Peyer's patch (tissue), 4 donors: ENCODE data around the gene A1BG. TPM values are rescaled to one million over a fixed set of nuclear protein-coding genes. Genes with fewer than 3 reads are reported as not detected.
A peak's percentile ranks its signal among the peaks of the same experiment; 100 is the strongest.

Source experiments
- DNase-seq, 3 donors: peaks; one replicate each; pipeline ENCODE4 v3.0.0-alpha.2; 2017 to 2019
- H3K27ac ChIP-seq, 4 donors: fragments of 200-600 bp; sonication (generic); one replicate each; pipeline ENCODE4 v1.5.1; 2016 to 2019
- H3K27me3 ChIP-seq, 2 donors: fragments of 200-600 bp; sonication (generic); one replicate each; pipeline ENCODE4 v1.5.1; 2019
- H3K36me3 ChIP-seq, 3 donors: fragments of 200-600 bp; sonication (generic); one replicate each; pipeline ENCODE4 v1.5.1; 2016 to 2019
- H3K4me1 ChIP-seq, 4 donors: fragments of 200-600 bp; sonication (generic); one replicate each; pipeline ENCODE4 v1.5.1; 2016 to 2019
- H3K4me3 ChIP-seq, 4 donors: fragments of 200-600 bp; sonication (generic); 1 replicate in 3 of 4; 2 replicates in 1 of 4; pipeline ENCODE4 v1.5.1; 2016 to 2019; ENCODE audit warnings: mild to moderate bottlenecking in 1 of 4
- H3K9me3 ChIP-seq, 4 donors: fragments of 200-600 bp; sonication (generic); one replicate each; pipeline ENCODE4 v1.5.1; 2016 to 2019; ENCODE audit warnings: mild to moderate bottlenecking in 1 of 4
- CTCF ChIP-seq, 6 experiments: fragments of 450-650 bp in 4 of 6; fragments of 200-600 bp in 2 of 6; sonication (generic) in 1 of 6; IDR thresholded peaks; one replicate each; pipeline ENCODE4 v1.5.1; 2017 to 2019; ENCODE audit warnings: antibody characterized with exemption in 6 of 6, mild to moderate bottlenecking in 3 of 6, moderate library complexity in 1 of 6
- POLR2A ChIP-seq, 2 donors: fragments of 450-650 bp; IDR thresholded peaks; one replicate each; pipeline ENCODE4 v1.5.1; 2017; ENCODE audit warnings: antibody characterized with exemption in 2 of 2, mild to moderate bottlenecking in 2 of 2, moderate library complexity in 2 of 2
- total RNA-seq, 4 donors: library from RNA; depleted of rRNA; stranded (reverse); fragments of >200 nt; gene quantifications; one replicate each; pipeline ENCODE4 v1.1.0, GENCODE V29; 2016

Gene A1BG
- total RNA-seq, 4 donors from 2014 or later, result 5.4 to 26.4 (median 8.3) TPM; not detected in 1

DNA sequence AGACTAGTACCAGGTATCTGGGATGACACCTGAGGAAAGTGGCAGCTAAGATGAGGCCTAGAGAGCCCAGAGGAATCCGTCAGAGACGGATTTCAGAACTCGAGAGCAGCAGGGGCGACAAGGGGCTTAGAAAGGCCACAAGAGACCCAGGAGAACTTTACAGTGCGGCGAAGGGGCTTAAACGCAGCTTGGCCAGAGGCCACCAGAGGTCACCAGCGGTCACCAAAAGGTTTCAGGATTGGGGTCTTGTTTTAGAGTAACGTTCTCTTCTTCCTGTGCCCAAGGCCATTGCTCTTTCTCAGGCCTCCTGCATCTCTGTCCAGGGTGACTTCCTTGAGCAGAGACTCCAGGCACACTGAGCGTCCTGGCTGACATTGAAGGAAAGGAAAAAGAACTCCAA lies 24.3 kb downstream of the A1BG start:
- Histone ChIP-seq H3K4me3 (no peak overlapping the region), H3K27me3 (no peaks in the 10 kb centered on the region), H3K4me1 (peaks cover 0 to 24% (median 7%) of the 10 kb centered on the region in 4 donors), H3K9me3 (no peaks in the 10 kb centered on the region), H3K27ac (no peak overlapping the region), H3K36me3 (no peaks in the 10 kb centered on the region)
- peak in 1 of 6 experiments; percentile 18 for TF ChIP-seq CTCF (IDR thresholded peaks at IDR 0.05)
- no peak for TF ChIP-seq POLR2A (IDR thresholded peaks at IDR 0.05)
- DNase-seq, result peak in 1 of 3 donors; percentile 24

DNA sequence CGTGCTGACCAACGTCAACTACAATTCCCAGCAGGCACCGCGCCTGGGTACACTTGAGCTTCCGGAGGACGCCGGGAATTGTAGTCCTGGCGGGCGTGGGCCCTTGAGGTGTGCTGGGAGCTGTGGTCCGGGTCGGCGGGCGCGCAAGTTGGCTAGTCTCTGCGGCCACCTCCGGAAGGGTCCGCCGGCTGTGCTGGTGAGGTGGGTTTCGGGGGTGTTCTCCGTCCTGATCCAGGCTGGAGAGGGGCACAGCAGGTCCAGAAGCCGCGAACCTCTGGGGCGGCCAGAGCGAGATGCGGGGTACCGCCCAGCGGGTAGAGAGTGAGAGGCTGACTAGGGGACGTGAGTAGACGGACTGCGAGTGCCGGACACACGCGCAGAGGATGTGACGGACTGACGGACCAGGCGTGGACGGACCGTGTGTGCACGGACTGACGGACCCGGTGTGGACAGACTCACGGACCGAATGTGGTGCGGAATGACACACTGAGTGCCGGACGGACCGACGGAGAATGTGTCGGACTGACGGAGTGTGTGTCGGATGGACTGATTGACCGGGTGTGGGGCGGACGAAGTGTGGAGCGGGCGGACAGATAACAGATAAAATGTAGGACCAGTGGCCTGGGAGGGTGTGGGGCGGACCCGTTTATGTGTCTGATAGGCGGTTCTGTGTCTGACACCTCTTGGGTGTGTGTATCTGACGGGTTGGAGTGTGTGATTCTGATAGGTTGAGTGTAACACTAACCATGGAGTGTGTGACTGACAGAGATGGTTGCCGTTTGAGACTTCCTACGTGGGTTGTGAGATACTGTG lies 26.2 kb downstream of the A1BG start, which contains the start of gene ZSCAN22:
Gene ZSCAN22 (plus strand): TSS at position 81 of the 813 bp plus-strand sequence. CDS start 7,809 bp downstream, outside the sequence.
- Histone ChIP-seq H3K36me3 (no peaks in the 10 kb centered on the region), H3K4me3 (peak within 1 kb of the TSS; percentile 56 to 92 (median 70)), H3K27ac (peak within 1 kb of the TSS; percentile 71 to 94 (median 87)), H3K27me3 (no peaks in the 10 kb centered on the region), H3K9me3 (no peaks in the 10 kb centered on the region), H3K4me1 (peaks cover 0 to 24% (median 7%) of the 10 kb centered on the region in 4 donors)
- DNase-seq, result peak; percentile 97 to 99 (median 98)
- TF ChIP-seq CTCF (IDR thresholded peaks at IDR 0.05) (peak in 1 of 6 experiments; percentile 9), POLR2A (IDR thresholded peaks at IDR 0.05) (peak; percentile 23 to 51)

DNA sequence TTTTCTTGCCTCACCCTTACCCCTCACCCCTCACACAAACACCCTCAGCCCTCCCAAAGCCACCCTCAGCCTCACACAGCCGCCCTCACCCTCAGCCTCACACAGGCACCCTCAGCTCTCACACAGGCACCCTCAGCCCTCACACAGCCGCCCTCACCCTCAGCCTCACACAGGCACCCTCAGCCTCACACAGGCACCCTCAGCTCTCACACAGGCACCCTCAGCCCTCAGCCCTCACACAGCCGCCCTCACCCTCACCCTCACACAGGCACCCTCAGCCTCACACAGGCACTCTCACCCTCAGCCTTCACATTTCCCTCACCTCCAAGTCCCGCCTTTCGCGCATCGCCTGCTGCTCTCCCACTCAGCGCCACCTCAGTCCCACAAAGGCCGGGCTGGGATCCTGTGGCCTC lies 26.8 kb downstream of the A1BG start:
- Histone ChIP-seq H3K27ac (peak overlapping the region; percentile 71 to 94 (median 87)), H3K27me3 (no peaks in the 10 kb centered on the region), H3K4me3 (peak overlapping the region; percentile 56 to 92 (median 70)), H3K4me1 (peaks cover 0 to 24% (median 7%) of the 10 kb centered on the region in 4 donors), H3K36me3 (no peaks in the 10 kb centered on the region), H3K9me3 (no peaks in the 10 kb centered on the region)
- no peak for DNase-seq
- TF ChIP-seq CTCF (IDR thresholded peaks at IDR 0.05), result no peak
- TF ChIP-seq POLR2A (IDR thresholded peaks at IDR 0.05), result no peak

DNA sequence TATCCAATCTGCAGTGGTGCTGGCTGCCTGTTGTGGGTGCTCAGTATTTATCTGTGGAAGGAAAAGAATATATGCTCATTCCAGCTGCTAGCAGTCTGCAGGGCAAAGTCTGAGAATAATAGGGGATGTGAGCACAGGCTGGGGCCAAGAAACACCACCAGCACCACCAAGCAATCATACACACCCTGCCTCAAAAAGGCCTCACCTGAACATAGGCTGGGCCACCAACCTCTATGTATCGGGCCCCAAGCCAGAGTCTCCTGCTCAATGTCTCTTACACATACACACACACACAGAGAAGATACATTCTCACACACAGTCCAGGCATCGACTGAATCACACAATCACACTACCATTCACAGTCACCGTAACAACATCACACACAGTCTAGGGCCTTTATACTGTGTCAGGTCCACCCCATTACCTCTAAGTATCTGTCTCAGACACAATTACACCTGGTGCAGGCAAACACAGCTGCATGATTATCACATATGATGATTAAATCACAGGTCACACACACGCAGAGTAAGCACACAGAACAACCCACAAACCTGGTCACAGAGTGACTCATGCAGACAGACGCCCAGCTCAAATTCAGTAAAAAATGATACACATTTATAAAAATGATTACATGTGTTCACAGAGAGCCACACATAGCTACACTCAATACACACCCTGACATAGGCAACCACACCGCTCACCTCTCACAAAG lies 27.8 kb downstream of the A1BG start:
- Histone ChIP-seq H3K36me3 (no peaks in the 10 kb centered on the region), H3K4me1 (peaks cover 0 to 24% (median 7%) of the 10 kb centered on the region in 4 donors), H3K9me3 (no peaks in the 10 kb centered on the region), H3K27ac (no peak overlapping the region), H3K27me3 (no peaks in the 10 kb centered on the region), H3K4me3 (peak overlapping the region in 1 of 4 donors; percentile 68)
- no peak for DNase-seq
- TF ChIP-seq POLR2A (IDR thresholded peaks at IDR 0.05) (no peak), CTCF (IDR thresholded peaks at IDR 0.05) (no peak)

DNA sequence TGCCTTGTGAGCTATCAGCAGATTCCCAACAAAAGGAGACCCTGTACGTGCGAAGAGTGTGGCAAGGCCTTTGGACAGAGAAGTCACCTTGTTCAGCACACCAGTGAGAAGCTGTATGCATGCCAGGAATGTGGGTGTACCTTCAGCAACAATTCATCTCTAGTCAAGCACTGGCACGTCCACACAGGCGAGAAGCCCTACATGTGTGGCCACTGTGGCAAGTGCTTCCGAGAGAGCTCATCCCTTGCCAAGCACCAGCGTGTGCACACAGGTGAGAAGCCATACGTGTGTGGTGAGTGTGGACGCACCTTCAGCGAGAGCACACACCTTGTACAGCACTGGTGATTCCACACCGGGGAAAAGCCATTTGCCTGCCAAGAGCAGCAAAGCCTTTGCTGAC lies 34.1 kb downstream of the A1BG start:
- Histone ChIP-seq H3K36me3 (peaks cover 0 to 13% (median 0%) of the 10 kb centered on the region in 3 donors), H3K9me3 (no peaks in the 10 kb centered on the region), H3K27me3 (no peaks in the 10 kb centered on the region), H3K4me1 (no peaks in the 10 kb centered on the region), H3K4me3 (no peak overlapping the region), H3K27ac (no peak overlapping the region)
- TF ChIP-seq POLR2A (IDR thresholded peaks at IDR 0.05) (no peak), CTCF (IDR thresholded peaks at IDR 0.05) (no peak)
- DNase-seq, result peak in 1 of 3 donors; percentile 32
